ENCODE data around the gene ABLIM3.

- TF ChIP-seq POLR2AphosphoS5 (IDR thresholded peaks at IDR 0.05) (no peak), POLR2A (IDR thresholded peaks at IDR 0.05) (no peak)
- TF ChIP-seq, protein P1, sequence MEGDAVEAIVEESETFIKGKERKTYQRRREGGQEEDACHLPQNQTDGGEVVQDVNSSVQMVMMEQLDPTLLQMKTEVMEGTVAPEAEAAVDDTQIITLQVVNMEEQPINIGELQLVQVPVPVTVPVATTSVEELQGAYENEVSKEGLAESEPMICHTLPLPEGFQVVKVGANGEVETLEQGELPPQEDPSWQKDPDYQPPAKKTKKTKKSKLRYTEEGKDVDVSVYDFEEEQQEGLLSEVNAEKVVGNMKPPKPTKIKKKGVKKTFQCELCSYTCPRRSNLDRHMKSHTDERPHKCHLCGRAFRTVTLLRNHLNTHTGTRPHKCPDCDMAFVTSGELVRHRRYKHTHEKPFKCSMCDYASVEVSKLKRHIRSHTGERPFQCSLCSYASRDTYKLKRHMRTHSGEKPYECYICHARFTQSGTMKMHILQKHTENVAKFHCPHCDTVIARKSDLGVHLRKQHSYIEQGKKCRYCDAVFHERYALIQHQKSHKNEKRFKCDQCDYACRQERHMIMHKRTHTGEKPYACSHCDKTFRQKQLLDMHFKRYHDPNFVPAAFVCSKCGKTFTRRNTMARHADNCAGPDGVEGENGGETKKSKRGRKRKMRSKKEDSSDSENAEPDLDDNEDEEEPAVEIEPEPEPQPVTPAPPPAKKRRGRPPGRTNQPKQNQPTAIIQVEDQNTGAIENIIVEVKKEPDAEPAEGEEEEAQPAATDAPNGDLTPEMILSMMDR (IDR thresholded peaks at IDR 0.05): no peak
These were observed 12.7 kb downstream of the ABLIM3 start for GRCh38 chr5:149153751-149154610.

Measured in gastroesophageal sphincter (tissue), 3 donors.